OCI-LY7 (cell line): ENCODE results near the gene LRRC28. TPM values are rescaled to one million over a fixed set of nuclear protein-coding genes. Genes with fewer than 3 reads are reported as not detected.

ENCODE experiments used
- BruUV-seq: library from RNA; stranded (reverse); fragments of 400-500 nt; replicated peaks from 2 replicates; lab custom pipeline; 2021; lab: Mats Ljungman, UMichigan
- CTCF ChIA-PET: fragments of 300-600 bp; sonication (Branson Sonifier 250); formaldehyde crosslinking; loops from one replicate; lab custom pipeline; 2022; ENCODE audit warnings: antibody characterized with exemption; ENCODE audit not compliant: unreplicated experiment; lab: Charles Lee
- POLR2A ChIA-PET: fragments of 300-600 bp; sonication (Branson Sonifier 250); formaldehyde crosslinking; loops from one replicate; lab custom pipeline; 2022; ENCODE audit warnings: antibody characterized with exemption; lab: Charles Lee
- DNase-seq: peaks from one replicate; pipeline ENCODE4 v3.0.0-alpha.2; 2015; ENCODE audit warnings: low spot score
- H2AFZ ChIP-seq: fragments of 200-600 bp; sonication (generic), shearing (Covaris generic); 2 replicates; pipeline ENCODE4 v1.6.1; 2014; ENCODE audit warnings: mild to moderate bottlenecking, antibody characterized with exemption, low read length, moderate library complexity
- H3K27ac ChIP-seq: fragments of 200-600 bp; sonication (generic); 2 replicates; pipeline ENCODE4 v1.5.1; 2014; ENCODE audit warnings: mixed run types, low read depth, mild to moderate bottlenecking, moderate library complexity, low read length, inconsistent platforms; ENCODE audit not compliant: poor library complexity, severe bottlenecking
- H3K36me3 ChIP-seq: fragments of 200-600 bp; sonication (generic); 2 replicates; pipeline ENCODE4 v1.6.1; 2014; ENCODE audit warnings: mild to moderate bottlenecking, antibody characterized with exemption, low read length, moderate library complexity, mixed read lengths; ENCODE audit not compliant: insufficient read depth
- H3K4me1 ChIP-seq: fragments of 200-600 bp; sonication (generic); 2 replicates; pipeline ENCODE4 v1.5.1; 2014; ENCODE audit warnings: mild to moderate bottlenecking, low read length; ENCODE audit not compliant: insufficient read depth, poor library complexity, severe bottlenecking
- H3K4me2 ChIP-seq: fragments of 200-600 bp; sonication (generic); 2 replicates; pipeline ENCODE4 v1.6.1; 2014; ENCODE audit warnings: mild to moderate bottlenecking, low read length
- H3K4me3 ChIP-seq: fragments of 200-600 bp; sonication (generic); 2 replicates; pipeline ENCODE4 v1.5.1; 2014; ENCODE audit warnings: mild to moderate bottlenecking, low read depth, low read length; ENCODE audit not compliant: poor library complexity, severe bottlenecking
- H3K79me2 ChIP-seq: fragments of 200-600 bp; sonication (generic); 2 replicates; pipeline ENCODE4 v1.6.1; 2016; ENCODE audit warnings: low read depth, mild to moderate bottlenecking, low read length, moderate library complexity, mixed read lengths; ENCODE audit not compliant: insufficient read depth
- H3K9me2 ChIP-seq: fragments of 200-600 bp; sonication (generic); 2 replicates; pipeline ENCODE4 v1.6.1; 2016; ENCODE audit warnings: mild to moderate bottlenecking, low read length, mixed read lengths; ENCODE audit not compliant: insufficient read depth
- H3K9me3 ChIP-seq: fragments of 200-600 bp; sonication (generic); 2 replicates; pipeline ENCODE4 v1.6.1; 2014; ENCODE audit warnings: mild to moderate bottlenecking, mixed run types, low read length, mixed read lengths
- H4K20me1 ChIP-seq: fragments of 200-600 bp; sonication (generic); 2 replicates; pipeline ENCODE4 v1.6.1; 2014; ENCODE audit warnings: mild to moderate bottlenecking, antibody characterized with exemption, low read length, moderate library complexity, mixed read lengths; ENCODE audit not compliant: insufficient read depth
- CTCF ChIP-seq: fragments of 200-600 bp; sonication (generic); conservative IDR thresholded peaks from 2 replicates; pipeline ENCODE4 v1.5.1; 2014; ENCODE audit warnings: mild to moderate bottlenecking, antibody characterized with exemption, low read length, moderate library complexity, mixed read lengths
- EZH2phosphoT487 ChIP-seq: fragments of 200-600 bp; sonication (generic); IDR thresholded peaks from 2 replicates; pipeline ENCODE4 v1.6.1; 2018; ENCODE audit warnings: low read depth, borderline replicate concordance, mild to moderate bottlenecking, mixed run types, antibody characterized with exemption, low read length, moderate library complexity, mixed read lengths
- intact Hi-C: fragments of 100-400 bp; cut with micrococcal nuclease; formaldehyde crosslinking; loops from one replicate; pipeline ENCODE4 v1.10.0; 2022; ENCODE audit not compliant: unreplicated experiment
- total RNA-seq, 2 experiments: library from RNA; depleted of rRNA in 1 of 2; stranded (reverse); fragments of >200 nt in 1 of 2; shearing (Covaris generic) in 1 of 2; gene quantifications; 2 replicates each; pipeline ENCODE4 v1.2.3, GENCODE V29; 2014 to 2022

Gene LRRC28
- total RNA-seq, 2 experiments from 2014 or later, result 25.7 to 30.2 TPM

GRCh38 chr15:99424978-99425656 lies 173.8 kb downstream of the LRRC28 start:
- no TSS peak for BruUV-seq
- TF ChIP-seq EZH2phosphoT487 (no peak), CTCF (no peak)
- no peaks in the 10 kb centered on the region for H3K36me3 ChIP-seq
- no peak for DNase-seq
- ChIA-PET CTCF (no interaction called here), POLR2A (no interaction called here)
- H3K9me2 ChIP-seq, result no peaks in the 10 kb centered on the region
- no peak overlapping the region for H3K4me3 ChIP-seq
- no peaks in the 10 kb centered on the region for H3K9me3 ChIP-seq
- H3K27ac ChIP-seq, result no peak overlapping the region
- H3K4me2 ChIP-seq, result no peak overlapping the region
- no peaks in the 10 kb centered on the region for H3K79me2 ChIP-seq
- H3K4me1 ChIP-seq, result no peaks in the 10 kb centered on the region
- intact Hi-C loops, result no loop called here
- H4K20me1 ChIP-seq, result no peaks in the 10 kb centered on the region
- H2AFZ ChIP-seq, result no peak overlapping the region

DNA sequence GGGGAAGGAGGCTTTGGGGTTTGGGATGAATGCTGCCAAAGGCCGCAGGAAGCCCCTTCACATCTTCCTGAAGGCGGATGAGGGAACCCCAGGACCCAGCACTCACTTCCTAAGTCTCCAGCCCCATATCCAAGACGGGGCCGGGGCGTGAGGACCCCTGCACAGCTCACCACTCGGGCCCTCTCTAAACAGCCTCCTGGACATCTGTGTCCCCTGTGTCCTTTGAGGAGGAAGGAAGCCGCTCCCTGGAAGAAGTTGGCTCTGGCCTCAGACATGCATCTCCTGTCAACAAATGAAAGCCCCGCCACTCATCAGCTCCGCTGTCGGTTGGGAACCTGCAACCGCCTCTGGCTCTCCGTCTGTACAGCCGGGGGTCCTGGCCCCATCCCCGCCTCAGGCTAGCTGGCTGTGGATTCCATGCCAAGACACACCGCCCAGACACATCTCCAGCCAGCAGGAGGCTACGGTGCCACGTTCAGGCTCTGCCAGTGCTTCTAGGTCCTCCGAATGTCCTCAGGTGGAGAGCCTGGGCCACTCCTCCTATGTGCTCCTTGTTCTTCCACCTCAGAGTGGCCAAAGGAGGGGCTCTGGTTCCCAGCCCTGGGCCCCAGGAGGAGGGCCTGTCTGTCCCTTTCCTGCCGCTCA lies 174.5 kb downstream of the LRRC28 start:
- no peak overlapping the region for H3K4me3 ChIP-seq

More for the DNA sequence above, 174.5 kb downstream of the LRRC28 start:
- H4K20me1 ChIP-seq, result no peaks in the 10 kb centered on the region
- no peaks in the 10 kb centered on the region for H3K4me1 ChIP-seq
- ChIA-PET CTCF (no interaction called here), POLR2A (no interaction called here)
- TF ChIP-seq EZH2phosphoT487, result no peak
- TF ChIP-seq CTCF, result no peak
- H2AFZ ChIP-seq, result no peak overlapping the region
- no peaks in the 10 kb centered on the region for H3K9me3 ChIP-seq
- no TSS peak for BruUV-seq
- no peaks in the 10 kb centered on the region for H3K36me3 ChIP-seq
- no peak overlapping the region for H3K27ac ChIP-seq
- intact Hi-C loops, result no loop called here
- no peak for DNase-seq
- no peak overlapping the region for H3K4me2 ChIP-seq
- no peaks in the 10 kb centered on the region for H3K9me2 ChIP-seq
- H3K79me2 ChIP-seq, result no peaks in the 10 kb centered on the region
